T-helper 2 cell treated with Interferon-gamma antibody and Interleukin-4, amounts not matched to agents 100 ng/mL and 5 ng/mL, for 36 hours (primary cell): Measurements from ENCODE around the gene PROX1. TPM values are rescaled to one million over a fixed set of nuclear protein-coding genes. Genes with fewer than 3 reads are reported as not detected.

Experiments used
- intact Hi-C: fragments of 100-400 bp; cut with micrococcal nuclease; formaldehyde crosslinking; loops from one replicate; pipeline ENCODE4 v1.15.1; 2023
- total RNA-seq: library from RNA; stranded (reverse); gene quantifications from 2 replicates; pipeline ENCODE4 v1.2.3, GENCODE V29; 2022

PROX1 gene
- total RNA-seq, 1 donor from 2014 or later: not detected

DNA sequence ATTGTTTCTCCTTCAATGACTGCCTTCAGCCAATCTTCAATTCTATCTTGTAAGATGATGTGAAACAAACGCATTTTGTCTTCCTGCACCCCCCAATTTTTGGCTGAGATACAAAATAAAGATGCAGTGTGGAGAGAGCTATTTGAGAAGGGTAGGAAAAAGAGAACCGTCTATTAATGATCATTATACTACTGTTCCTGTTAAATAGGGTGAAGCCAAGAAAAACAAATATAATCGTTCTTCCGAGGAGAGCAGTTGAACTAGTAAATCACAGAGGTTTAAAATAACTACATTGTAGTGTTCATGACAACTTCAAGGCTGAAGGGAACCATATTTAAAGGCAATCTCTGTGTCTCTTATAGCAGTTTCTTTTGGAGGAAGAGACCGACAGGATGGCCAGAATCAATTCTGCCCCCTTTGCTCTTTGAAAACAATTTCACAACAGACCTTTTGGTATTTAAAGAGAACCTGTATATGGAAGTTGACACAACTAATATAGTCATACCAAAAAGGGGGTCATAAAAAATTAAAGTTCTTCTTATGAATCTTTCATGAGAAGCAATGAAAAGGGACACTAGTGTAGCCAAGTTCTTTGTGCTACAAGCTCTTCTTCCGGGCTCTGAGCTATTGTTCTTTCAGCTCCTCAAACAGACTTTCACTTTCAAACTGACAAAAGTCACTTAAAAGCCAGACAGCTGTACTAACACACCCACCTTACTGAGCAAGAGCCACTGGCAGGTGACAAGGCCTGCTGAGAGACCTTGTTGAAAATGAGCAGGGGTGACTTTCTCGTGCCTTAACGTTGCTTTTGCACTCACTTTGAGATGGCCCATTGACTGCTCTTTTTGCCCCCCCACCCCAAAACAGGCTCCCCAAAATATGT lies 30.9 kb downstream of the PROX1 start:
- intact Hi-C loops: no loop called here

DNA sequence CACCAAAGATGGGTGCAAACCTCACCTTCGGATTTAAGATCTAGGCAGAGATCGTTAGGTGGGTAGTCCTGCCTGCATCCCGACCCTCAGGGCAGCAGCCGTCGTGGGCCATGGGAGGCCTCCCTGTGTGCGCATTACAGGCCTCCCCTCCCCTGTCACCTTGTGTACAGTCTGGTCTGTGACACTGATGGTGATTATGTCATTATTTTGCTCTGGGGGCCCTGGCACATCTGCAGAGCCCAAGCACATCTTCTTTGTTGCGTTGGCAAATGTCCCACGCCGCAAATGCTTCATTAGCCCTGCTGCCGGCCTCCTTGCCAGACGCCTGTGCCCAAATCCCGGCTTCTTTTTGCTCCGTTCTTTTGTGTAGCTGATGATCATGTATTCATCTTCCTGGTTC lies 31.7 kb downstream of the PROX1 start:
- intact Hi-C loops: no loop called here

DNA sequence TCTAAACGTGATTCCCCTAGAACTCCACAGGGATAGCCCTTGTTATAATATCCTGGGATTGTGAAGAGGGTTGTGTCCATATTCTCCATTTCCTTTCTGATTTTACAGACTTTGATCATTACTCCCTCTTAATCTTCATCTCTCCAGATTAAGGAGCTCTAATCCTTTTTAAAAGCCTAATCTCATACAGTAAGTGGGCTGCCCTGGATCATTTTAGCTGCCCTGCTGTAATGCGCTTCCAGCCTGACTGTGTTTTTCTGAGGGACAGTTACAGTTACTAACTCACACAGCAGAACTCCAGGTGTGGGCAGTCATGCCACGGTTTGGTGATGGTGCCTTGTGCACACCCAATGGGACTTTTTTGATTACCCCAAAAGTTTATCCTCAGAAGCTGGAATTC lies 33.5 kb downstream of the PROX1 start:
- intact Hi-C loops: no loop called here

DNA sequence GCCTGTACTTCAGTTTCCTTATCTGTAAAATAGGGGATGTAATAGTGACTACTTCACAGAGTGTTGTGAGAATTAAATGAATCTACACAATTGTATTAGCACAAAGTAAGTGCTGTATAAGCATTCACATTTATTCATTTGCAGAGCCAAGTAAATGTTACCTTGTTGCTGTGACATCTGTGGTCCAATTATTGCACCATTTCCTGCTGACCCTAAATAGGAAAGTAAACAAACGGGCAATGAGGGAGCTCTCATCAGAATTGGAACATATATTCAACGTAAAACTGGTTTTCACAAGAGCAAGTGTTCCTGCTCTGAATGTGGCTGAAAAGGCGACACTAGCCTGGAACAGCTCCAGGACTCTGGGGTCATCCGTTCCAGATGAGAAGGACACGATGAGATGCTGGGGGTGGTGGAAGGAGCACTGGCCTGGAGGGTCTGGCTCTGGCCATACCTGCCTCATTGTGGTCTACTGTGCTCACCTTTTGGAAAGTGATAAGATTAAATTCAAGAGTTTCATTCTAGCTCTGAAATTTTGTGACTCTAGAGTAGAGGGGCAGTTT lies 34.5 kb downstream of the PROX1 start:
- intact Hi-C loops: no loop called here

DNA sequence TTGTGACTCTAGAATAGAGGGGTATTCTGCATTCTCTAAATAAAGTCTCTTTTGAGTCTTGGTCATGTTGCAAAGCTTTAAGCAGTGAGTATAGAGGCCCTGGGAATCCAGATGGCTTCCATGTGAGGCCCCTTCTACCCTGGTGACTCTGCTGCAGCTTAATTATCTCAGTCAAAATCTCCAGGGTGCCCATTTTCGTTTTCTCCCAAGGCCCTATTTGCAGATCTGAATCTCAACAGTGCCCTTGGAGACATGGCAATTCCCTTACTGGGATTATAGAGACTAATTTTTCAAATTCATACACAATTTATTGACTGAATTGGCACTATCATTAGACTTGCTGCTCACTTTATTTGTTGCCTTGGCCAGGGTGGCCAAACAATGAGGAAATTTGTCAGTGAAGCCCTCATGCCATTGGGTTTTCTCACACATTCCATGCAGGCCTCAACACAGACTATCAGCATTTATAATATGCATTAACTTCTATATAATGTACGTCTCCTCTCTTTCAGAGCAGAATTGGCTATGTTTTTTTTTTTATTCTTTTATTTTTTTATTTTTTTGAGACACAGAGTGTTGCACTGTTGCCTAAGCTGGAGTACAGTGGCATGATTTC lies 35.1 kb downstream of the PROX1 start:
- intact Hi-C loops: no loop called here

DNA sequence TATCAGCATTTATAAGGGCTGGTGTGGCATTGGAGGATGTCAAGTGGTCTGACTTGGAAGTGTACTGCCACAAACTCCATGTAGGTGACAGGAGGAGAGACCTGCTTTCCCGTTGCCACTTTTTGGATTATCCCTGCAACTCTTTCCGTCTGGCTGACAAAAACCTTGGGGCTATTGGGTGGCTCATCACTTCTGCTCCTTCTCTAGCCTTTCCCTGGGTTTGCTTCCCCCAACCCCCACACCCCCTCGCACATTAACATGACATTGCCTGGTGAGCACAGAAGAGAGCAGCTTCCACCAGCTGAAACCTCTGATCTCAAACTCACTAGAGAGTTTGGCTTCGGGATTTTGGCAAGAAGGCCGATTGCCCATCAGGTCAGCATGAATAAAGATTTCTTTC lies 39.2 kb downstream of the PROX1 start:
- intact Hi-C loops: no loop called here

DNA sequence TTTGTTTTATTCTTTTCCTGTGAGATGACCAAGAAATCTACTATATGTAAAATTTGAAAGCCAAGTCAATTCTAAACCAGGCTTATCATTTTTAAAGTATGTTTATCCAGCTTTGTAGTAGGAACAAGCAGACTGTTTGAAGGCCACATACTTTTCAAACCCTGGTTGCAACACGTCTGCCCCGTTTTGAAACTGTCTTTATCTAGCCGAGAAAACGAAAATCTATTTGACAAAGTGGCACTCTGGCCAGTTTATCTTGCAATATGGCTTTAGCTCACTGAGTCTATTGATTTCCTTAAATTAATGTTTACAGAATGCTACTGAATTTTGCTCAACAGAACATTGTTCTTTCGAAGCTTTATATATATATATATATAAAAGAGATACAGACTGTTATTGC lies 39.7 kb downstream of the PROX1 start:
- intact Hi-C loops: no loop called here

DNA sequence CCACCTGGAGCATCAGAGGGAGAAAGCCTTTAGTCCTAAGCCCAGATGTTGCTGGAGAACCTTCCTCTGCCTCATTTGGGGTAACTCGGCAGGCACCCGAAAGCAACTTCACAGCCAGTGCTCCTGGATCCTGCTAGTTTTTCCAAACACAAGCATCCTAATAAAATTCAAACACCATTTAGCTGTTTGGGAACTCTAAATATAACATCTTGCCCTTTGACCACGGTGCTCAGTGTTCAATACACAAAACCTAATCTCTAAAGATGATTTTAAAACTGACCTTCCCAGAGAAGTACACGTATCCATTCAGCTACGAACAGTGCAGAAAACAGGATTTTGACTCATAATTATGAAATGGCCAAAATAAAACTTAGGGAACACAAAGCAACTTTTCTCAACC lies 40.3 kb downstream of the PROX1 start:
- intact Hi-C loops: no loop called here

DNA sequence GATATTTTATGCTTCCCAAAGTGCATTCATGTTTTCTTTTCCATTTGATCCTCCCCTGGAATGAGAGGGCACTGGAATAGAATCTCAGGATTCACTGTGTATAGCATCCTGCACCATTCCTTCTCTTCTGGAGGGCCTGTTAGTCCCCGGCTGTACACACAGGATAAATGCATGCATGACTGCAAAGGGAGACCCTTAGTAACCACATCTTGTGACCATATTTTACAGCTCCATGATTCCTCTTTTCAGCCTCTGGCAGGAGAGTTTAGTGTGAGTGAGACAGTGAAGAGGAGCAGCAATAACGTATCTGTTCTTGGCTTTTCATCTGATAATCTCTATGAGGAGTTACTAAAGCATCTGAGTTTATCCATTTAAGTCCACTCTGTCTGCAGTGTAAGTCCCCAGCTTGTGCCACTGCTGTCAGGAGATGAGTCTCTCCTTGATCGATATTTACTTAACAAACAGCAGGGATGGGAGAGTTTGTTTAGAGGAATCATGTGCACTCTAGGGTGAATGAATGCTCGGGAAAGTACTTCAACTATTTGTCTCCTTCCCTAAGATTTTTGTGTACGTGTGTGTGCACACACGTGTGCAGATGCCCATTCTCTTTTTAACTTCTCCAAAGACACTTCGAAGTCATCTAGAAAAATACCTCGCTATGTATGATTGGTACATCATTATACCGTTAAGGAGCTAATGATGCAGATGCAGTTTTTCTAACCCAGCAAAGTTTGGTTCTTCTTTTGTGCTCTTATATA lies 41.1 kb downstream of the PROX1 start:
- intact Hi-C loops: no loop called here

DNA sequence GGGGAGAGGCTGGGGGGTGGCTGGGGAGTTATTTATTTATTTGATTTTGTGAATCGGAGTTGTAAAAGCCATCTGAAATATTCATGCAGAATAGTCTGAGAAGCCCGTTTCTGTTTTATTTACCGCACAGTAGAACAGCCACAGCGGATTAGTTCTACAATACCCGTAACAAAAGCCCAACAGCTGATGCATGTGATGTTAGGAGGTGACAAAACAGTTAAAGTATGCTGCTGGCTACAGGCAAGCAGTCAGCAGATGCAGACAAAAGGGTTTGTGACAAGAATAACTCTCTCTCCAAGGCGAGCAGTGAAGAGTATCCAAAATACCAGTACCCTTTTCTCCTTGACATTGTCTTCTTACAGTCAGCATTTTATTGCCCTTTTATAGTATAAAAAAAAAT lies 42.0 kb downstream of the PROX1 start:
- intact Hi-C loops: no loop called here

DNA sequence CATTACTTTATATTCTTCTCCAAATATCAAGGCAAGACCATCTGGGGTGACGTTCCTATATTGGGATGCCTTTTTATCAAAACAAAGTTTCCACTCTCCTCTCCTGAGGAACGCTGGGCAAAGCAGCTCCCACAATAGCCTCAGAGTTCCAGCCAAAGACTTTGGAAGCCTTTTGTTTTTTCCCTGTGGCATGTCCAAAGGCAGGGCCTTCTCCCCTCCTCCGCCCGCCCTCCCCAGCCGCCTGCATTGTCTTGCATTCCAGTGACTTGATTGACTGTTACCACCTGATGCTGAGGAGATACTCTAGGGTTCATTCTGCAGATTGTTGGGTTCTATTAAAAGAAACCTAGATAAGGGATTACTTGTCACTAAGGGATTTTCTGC lies 43.5 kb downstream of the PROX1 start:
- intact Hi-C loops: no loop called here

DNA sequence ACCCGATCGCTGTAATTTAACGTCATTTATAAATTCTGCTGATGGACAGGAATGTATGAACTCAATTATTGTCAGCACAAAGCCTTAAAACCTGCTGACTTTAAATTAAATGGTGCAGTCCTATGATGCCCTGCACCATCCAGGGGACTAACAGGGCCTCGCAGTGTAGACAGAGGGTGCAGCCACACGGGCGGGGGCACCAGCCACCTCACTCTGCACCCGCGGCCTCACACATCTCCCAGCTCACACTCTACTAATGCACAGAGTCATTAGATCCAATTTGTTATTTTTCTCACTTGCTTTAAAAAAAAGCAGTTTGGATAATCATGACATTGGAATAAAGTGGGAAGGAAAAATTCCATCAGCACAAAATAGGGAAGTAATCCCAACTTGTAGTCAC lies 49.7 kb downstream of the PROX1 start:
- intact Hi-C loops: no loop called here

DNA sequence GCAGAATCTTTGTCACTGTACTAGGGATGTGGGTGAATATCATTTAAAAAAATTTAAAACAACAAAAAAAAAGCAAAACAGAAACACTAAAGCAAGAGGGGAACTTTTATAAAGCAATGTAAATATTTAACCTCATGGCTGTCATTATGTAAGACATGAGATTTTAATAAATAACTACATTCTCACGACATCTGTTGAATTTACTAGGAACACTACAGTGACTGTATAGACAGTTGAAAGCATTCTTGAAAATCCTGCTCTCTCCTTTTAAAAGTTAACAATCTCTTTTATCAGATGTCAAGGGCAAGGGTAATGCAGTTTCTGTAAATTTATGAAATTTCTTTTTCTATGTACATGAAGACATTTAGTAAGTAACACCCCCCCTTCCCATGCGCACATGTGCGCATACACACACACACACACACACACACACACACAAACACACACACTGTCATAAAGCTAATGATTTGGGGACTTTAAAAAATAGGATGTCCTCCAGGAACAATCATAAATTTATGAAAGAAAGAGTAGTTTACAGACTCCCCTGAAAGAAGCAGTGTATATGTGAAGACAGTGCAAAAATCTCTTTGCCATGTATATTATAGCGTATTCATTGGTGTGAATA lies 51.7 kb downstream of the PROX1 start:
- intact Hi-C loops: no loop called here

DNA sequence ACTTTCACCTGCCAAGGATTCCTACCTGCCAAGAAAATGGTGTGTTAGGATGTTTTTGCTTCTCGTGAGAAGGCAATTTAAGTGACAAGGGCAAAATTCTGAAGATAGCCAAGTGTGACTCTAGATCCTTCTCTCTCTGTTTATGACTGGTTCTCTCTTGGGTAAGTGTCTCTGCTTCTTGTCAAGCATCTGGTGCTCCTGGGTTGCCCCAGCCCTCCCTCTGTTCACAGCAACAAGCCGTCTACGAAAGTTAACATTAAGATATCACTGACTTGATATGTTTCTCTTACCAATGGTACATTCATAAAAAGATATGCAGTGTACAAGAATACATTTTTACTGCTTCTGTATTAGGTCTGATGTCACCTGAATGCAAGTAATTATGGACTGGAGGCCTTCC lies 55.4 kb downstream of the PROX1 start:
- intact Hi-C loops: no loop called here

DNA sequence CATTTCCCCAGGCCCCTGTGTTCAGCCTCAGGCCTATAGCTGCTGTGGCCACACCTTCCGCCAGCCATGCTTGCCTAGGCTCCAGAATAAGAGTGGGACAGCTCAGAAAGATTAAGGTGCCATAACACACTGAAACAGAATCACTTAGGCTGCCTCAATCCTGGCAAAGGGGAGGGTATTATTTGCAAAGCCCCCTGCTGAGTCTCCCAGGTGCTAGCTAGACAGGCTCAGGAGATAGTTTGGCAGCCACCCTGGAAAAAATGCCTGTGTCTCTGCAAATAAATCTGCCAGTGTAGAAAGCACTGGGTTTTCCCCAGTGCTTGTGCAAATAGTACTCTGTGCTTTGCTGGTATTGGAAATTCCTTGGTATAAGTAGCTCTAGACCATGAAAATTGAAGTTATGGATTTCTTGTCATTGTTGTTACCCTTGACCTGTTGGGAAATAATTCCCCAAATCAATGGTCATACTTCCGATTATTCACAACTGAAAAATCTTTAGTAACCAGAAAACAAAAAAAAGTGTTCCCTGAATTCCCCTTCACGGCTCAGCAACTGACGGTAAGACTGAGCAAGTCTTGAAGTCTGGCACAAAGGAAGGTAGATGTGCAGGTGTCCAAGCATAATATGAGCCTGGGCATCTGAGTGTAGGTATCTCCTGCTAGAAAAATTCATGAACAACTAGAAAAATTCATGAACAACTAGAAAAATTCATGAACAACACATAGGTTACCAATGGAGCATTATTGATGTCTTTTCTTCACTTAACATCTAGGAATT lies 56.9 kb downstream of the PROX1 start:
- intact Hi-C loops: no loop called here

DNA sequence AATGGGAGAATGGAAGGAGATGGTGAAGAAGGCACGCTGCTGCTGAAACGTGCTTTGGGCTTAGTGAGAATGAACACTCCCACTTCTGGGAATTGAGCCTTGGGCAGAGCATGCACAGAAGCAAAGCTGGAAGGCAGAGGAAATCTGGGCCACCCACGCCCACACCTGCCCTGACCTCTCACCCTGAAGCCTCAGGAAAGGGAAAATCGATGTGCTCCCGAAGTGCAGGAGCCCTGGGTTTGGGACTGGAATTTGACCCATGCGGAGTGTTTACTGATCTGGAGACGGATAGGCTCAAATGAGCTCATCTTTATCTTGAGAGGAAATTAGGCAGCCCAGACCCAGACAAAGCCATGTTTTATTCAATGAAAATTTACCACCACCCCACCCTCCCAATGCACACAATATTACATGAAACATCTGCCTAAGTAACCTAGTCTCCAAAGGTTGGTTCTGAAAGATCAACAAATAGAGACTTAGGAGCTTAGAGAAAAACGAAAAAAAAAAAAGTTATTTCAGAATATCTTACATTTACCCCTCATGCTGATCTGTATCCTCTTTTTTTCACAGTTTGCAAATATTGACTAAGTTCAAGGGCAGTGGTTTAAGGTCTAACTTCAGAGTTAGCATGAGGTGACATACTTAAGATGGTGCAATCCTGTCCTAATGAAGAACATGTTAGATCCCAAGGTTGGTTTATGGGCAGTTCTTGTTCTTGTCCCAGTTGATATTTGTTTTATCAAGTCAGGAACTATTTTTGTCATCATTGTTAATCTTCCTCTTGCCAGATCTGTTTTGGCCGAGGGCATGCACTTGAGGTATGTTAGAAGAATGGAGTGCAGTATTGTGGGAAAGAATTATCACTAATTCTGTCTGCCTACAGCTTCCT lies 63.0 kb downstream of the PROX1 start:
- intact Hi-C loops: no loop called here

DNA sequence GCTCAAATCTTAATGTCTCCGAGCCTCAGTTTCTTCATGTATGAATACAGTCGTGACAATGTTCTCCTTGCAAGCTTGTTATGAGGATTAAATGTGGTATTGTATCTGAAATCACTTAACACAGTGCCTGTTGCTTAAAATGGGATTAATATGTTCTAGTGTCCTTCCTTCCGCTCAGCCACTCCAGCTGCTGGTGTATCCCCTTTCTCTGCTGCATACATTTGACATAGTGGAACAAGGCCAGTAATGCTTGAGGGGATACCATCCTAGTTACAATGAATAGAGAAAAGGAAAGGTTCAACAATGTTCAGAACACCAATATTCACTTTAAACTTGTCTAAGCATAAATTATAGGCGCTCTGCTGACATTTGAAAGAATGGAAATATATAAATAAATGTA lies 64.0 kb downstream of the PROX1 start:
- intact Hi-C loops: no loop called here

DNA sequence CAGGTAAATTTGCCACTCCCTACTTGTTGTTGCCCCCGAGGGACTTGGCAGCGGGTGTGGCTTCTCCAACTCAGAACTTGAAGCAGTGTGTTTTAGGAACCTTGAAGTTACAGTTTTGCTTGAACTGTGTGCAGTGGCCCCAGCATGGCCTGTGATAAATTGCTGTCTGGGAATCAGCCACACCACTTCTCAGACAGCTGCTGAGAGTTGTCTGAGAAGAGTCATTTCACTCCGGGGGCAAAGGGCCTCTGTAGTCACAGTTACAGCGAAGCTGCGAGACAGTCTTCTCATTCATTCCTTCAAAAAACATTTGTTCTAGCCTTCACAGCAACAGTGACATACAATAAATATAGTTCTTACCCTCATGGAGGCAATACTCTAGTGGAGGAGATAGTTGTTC lies 70.3 kb downstream of the PROX1 start:
- intact Hi-C loops: no loop called here

DNA sequence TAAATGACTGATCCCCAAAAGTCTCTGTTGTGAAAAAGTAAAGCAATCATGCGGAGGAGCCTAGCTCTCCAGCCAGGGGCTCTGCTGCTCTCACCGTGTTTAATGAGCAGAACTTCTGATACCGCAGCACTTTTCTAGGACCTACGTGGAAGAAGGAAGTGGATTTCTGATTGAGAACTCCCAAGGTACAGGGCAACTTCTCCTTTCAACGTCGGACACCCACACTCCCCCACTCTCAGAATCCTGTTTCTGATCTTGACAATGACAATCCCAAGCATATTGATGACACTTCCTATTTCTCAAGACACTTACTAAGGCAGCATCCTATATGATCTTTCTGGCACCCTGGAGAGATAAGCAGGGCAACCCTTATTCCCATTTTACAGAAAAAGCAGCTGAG lies 78.4 kb downstream of the PROX1 start:
- intact Hi-C loops: no loop called here

DNA sequence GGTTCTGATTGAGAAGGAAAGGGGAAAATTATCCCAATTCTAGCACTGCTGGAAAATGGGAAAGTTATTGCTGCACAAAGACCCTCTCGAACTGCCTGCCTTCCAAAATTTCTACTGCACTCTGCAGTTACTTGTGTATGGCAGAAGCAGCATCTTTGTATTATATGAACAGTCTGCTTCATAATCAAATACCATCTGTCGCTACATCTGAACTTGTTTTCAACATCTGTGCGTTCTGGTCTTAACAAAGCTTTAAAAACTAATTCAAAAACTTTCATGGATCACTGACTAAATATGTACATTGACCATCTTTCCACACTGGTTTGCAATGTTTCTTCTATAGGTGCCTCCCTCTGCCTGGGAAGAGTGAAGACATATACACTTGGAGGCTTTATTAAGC lies 79.2 kb downstream of the PROX1 start:
- intact Hi-C loops: no loop called here
